Measurements from ENCODE around the gene ACIN1. TPM values are rescaled to one million over a fixed set of nuclear protein-coding genes. Genes with fewer than 3 reads are reported as not detected.
A peak's percentile ranks its signal among the peaks of the same experiment; 100 is the strongest.

The ACIN1 gene
- total RNA-seq (2014; rRNA removed; shearing (Covaris generic)): 143 and 164 TPM in 2 replicates

GRCh38 chr14:23094666-23095195, at the start of gene ACIN1:
Gene ACIN1 (minus strand): TSS chr14:23095136. CDS start chr14:23095112, 24 bp downstream.
- H3K27me3 ChIP-seq: no peaks in the 10 kb centered on the region
- peaks cover 2% of the 10 kb centered on the region; the same call in 1 of the 2 replicates for H3K4me1 ChIP-seq
- peak; percentile 85 to 91 for DNase-seq
- peaks cover 37% of the 10 kb centered on the region for H3K36me3 ChIP-seq
- peak within 1 kb of the TSS; percentile 92 for H3K27ac ChIP-seq
- peak within 1 kb of the TSS; percentile 94 for H3K4me3 ChIP-seq
- H3K9me3 ChIP-seq (replicated peaks): no peaks in the 10 kb centered on the region

- no peaks in the 10 kb centered on the region for H3K36me3 ChIP-seq
- DNase-seq: no peak
- no peak overlapping the region for H3K4me3 ChIP-seq
- H3K4me1 ChIP-seq: peaks cover 10% of the 10 kb centered on the region; the same call in 1 of the 2 replicates
- no peaks in the 10 kb centered on the region for H3K9me3 ChIP-seq (replicated peaks)
- H3K27me3 ChIP-seq: no peaks in the 10 kb centered on the region
- H3K27ac ChIP-seq: no peak overlapping the region
Measured at GRCh38 chr14:23143911-23144310, 49.0 kb upstream of the ACIN1 start.

GRCh38 chr14:23142826-23143225, 47.9 kb upstream of the ACIN1 start:
- H3K27me3 ChIP-seq: no peaks in the 10 kb centered on the region; the same call in 1 of the 2 replicates
- DNase-seq: no peak
- H3K9me3 ChIP-seq (replicated peaks): no peaks in the 10 kb centered on the region
- no peak overlapping the region for H3K27ac ChIP-seq
- peaks cover 10% of the 10 kb centered on the region; the same call in 1 of the 2 replicates for H3K4me1 ChIP-seq
- no peaks in the 10 kb centered on the region for H3K36me3 ChIP-seq
- H3K4me3 ChIP-seq: no peak overlapping the region

- H3K4me1 ChIP-seq: peaks cover 10% of the 10 kb centered on the region; the same call in 1 of the 2 replicates
- no peaks in the 10 kb centered on the region for H3K36me3 ChIP-seq
- H3K9me3 ChIP-seq (replicated peaks): no peaks in the 10 kb centered on the region
- DNase-seq: peak; percentile 60 to 70
- no peaks in the 10 kb centered on the region; the same call in 1 of the 2 replicates for H3K27me3 ChIP-seq
- H3K4me3 ChIP-seq: peak overlapping the region; percentile 13
- H3K27ac ChIP-seq: peak overlapping the region; percentile 5; the same call in 1 of the 2 replicates
Measured at GRCh38 chr14:23141706-23142444, 46.9 kb upstream of the ACIN1 start.

DNA sequence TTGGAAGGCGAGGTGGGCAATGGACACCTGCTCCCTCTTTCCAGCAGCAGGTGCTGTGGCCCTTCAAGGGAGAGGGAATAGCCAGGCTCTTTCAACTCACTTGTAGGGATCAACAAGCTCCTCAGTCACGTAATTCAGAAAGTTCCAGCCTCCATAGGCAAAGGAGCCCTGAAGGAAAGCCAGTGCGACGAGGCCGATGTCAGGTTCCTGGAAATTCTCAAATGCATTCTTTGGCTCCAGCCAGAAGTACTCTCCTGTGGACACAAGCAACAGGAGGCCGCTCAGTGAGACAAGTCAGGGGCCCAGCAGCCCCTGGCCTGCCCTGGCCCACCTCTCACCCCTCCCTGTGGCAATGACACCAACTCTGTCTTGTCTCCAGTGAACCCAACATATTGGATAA, 45.4 kb upstream of the ACIN1 start:
- Histone ChIP-seq H3K4me1 (peaks cover 10% of the 10 kb centered on the region; the same call in 1 of the 2 replicates), H3K36me3 (no peaks in the 10 kb centered on the region), H3K4me3 (no peak overlapping the region), H3K27me3 (peaks cover 9% of the 10 kb centered on the region; the same call in 1 of the 2 replicates), H3K27ac (no peak overlapping the region), H3K9me3 (replicated peaks) (no peaks in the 10 kb centered on the region)
- DNase-seq: no peak

DNA sequence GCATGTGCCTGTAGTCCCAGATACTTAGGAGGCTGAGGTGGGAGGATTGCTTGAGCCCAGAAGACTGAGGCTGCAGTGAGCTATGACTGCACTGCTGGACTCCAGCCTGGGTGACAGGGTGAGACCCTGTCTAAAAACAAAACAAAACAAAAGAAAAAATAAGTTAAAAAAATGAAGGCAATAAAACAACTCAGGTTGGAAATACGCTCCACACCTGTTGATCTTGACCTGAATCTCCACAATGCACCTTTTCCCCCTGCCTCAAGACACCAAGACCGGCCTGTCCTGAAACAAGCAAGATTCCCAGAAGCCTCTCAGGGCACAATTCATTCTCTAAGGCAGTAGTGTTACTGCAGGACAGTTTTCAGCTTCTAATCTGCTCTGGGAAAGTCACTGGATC, 44.9 kb upstream of the ACIN1 start:
- no peaks in the 10 kb centered on the region for H3K36me3 ChIP-seq
- no peak overlapping the region for H3K4me3 ChIP-seq
- H3K4me1 ChIP-seq: peaks cover 10% of the 10 kb centered on the region; the same call in 1 of the 2 replicates
- no peak overlapping the region for H3K27ac ChIP-seq
- DNase-seq: no peak
- H3K9me3 ChIP-seq (replicated peaks): no peaks in the 10 kb centered on the region
- H3K27me3 ChIP-seq: peaks cover 9% of the 10 kb centered on the region; the same call in 1 of the 2 replicates

DNA sequence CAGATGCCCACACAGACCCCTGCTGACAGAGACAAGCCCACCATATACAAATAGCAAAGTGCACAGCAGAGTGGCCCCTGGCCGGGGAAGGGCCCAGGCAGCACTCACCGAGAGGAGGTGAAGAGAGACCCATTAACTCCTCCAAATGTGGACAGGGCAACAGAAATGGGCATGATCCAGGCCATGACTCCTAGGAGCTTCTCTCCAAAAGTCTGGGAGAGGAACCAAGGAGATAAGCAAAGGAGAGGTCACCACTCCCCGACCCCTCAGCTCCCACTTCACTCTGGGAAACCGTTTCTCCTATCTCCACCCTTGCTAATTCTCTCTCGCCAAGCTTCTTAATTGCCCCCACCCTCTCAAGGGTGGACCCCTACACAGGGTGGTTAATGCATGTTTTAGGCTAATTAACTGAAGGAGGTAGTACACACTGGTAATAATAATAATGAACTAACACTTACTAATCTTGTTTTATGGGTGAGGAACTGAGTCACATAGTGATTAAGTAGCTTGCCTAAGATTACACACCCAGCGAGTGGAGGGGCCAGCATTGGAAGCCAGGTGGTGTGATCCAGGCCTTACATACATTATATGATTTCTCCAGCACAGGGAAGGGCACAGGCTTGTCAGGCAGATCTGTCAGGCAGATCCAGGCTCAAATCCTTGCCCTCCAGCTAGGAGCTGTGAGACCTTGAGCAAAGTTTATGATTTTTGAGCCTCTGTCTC, 43.0 kb upstream of the ACIN1 start:
- H3K4me3 ChIP-seq: no peak overlapping the region
- no peak for DNase-seq
- no peaks in the 10 kb centered on the region for H3K36me3 ChIP-seq
- peaks cover 9% of the 10 kb centered on the region; the same call in 1 of the 2 replicates for H3K27me3 ChIP-seq
- H3K9me3 ChIP-seq (replicated peaks): no peaks in the 10 kb centered on the region
- H3K27ac ChIP-seq: no peak overlapping the region
- H3K4me1 ChIP-seq: peaks cover 10% of the 10 kb centered on the region; the same call in 1 of the 2 replicates

DNA sequence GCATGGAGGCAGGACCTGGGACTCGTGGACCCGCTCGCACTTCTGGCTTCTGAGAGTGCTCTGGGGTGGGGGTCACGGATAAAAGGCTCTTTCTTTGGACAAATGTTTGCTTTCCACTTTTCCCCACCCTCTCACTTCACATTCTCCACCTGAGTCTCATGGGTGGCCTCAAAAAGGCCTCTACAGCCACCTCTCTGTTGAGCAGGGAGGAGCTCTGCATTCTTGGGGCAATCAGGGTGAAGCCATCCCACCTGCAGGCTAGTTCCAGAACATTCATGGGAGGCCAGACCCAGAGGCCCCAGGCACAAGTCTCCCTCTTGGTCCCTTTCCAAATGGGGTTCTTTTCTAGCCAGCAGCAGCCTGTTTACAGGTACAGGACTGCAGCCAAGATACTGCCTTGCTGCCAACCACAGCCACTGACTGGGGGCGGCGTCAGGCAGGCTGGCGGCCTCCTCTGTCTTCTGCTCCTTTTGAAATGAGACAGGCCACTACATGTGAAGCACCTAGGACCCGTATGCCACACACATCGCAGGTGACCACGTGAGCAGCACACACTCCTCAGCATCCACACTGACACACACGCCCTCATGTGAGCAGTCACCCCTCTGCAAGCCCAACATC, 42.4 kb upstream of the ACIN1 start:
- H3K27me3 ChIP-seq: peaks cover 9% of the 10 kb centered on the region; the same call in 1 of the 2 replicates
- H3K4me3 ChIP-seq: no peak overlapping the region
- peaks cover 10% of the 10 kb centered on the region; the same call in 1 of the 2 replicates for H3K4me1 ChIP-seq
- H3K36me3 ChIP-seq: no peaks in the 10 kb centered on the region
- no peak for DNase-seq
- no peak overlapping the region for H3K27ac ChIP-seq
- no peaks in the 10 kb centered on the region for H3K9me3 ChIP-seq (replicated peaks)

DNA sequence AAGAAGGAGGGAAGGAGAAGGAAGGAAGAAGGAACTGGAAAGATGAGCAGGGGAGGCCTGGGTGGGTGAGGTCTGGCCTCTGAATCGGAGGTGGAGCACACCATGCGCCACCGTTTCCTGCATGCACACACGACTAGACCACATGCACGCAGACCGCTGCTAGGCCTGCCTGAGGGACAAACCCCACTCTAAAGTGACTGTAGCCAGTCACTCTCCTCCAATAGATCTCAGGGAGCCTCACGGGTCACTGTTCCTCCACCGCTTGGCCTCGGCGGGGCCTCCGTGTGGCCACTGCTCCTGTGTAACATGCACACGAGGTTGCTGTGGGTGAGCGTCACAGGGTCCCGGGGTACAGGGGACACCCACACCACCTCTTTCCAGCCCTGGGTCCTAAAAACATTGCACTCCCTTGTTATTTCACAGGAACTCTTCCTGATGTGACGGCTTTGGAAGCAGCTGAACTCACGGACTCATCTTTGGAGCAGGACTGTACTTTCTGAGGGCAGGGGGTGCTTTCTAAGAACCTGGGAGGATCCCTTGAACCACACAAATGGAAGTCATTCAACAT, 41.7 kb upstream of the ACIN1 start:
- Histone ChIP-seq H3K4me1 (peaks cover 5% of the 10 kb centered on the region; the same call in 1 of the 2 replicates), H3K27me3 (peaks cover 9% of the 10 kb centered on the region; the same call in 1 of the 2 replicates), H3K36me3 (no peaks in the 10 kb centered on the region), H3K4me3 (no peak overlapping the region), H3K27ac (no peak overlapping the region), H3K9me3 (replicated peaks) (no peaks in the 10 kb centered on the region)
- no peak for DNase-seq

DNA sequence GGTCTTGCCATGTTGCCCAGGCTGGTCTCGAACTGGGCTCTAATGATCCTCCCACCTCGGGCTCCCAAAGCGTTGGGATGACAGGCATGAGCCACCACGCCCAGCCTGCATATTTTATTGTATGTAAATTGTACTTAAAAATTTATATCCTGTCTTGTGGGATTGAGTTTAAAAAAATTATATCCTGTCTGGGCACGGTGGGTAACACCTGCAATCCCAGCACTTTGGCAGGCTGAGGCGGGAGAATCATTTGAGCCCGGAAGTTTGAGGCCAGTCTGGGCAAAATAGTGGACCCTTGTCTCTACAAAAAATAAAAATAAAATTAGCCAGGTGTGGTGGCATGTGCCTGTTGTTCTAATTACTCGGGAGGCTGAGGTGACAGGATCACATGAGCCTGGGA, 38.0 kb upstream of the ACIN1 start:
- no peak for DNase-seq
- H3K4me1 ChIP-seq: no peaks in the 10 kb centered on the region
- no peak overlapping the region for H3K27ac ChIP-seq
- H3K36me3 ChIP-seq: no peaks in the 10 kb centered on the region
- no peaks in the 10 kb centered on the region for H3K9me3 ChIP-seq (replicated peaks)
- no peak overlapping the region for H3K4me3 ChIP-seq
- peaks cover 18% of the 10 kb centered on the region for H3K27me3 ChIP-seq

DNA sequence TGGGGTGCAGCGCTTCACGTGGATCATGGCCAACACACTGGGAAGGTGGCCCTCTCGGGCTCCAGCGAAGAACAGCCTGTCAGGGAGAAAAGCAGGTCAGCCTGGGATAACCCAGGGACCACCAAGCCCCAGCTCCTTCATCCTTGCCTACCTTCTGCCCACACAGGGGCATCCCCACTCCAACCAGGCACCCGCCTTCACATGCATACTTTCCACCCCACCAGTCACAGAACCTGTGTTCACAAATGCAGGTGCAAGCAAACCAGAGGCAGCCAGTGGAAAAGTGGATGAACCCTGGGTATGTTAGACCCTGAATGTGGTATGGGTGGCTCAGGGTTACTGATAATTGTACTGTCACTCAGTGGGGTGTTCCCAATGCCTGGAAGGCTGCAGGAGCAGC, 36.5 kb upstream of the ACIN1 start:
- H3K4me1 ChIP-seq: no peaks in the 10 kb centered on the region
- H3K9me3 ChIP-seq (replicated peaks): no peaks in the 10 kb centered on the region
- no peak overlapping the region for H3K27ac ChIP-seq
- DNase-seq: no peak
- no peak overlapping the region for H3K4me3 ChIP-seq
- peaks cover 28% of the 10 kb centered on the region for H3K27me3 ChIP-seq
- no peaks in the 10 kb centered on the region for H3K36me3 ChIP-seq

- no peak for DNase-seq
- no peaks in the 10 kb centered on the region for H3K4me1 ChIP-seq
- no peaks in the 10 kb centered on the region for H3K36me3 ChIP-seq
- no peak overlapping the region for H3K27ac ChIP-seq
- H3K9me3 ChIP-seq (replicated peaks): no peaks in the 10 kb centered on the region
- peaks cover 21% of the 10 kb centered on the region for H3K27me3 ChIP-seq
- H3K4me3 ChIP-seq: no peak overlapping the region
Measured at GRCh38 chr14:23130871-23131270, 35.9 kb upstream of the ACIN1 start.

DNA sequence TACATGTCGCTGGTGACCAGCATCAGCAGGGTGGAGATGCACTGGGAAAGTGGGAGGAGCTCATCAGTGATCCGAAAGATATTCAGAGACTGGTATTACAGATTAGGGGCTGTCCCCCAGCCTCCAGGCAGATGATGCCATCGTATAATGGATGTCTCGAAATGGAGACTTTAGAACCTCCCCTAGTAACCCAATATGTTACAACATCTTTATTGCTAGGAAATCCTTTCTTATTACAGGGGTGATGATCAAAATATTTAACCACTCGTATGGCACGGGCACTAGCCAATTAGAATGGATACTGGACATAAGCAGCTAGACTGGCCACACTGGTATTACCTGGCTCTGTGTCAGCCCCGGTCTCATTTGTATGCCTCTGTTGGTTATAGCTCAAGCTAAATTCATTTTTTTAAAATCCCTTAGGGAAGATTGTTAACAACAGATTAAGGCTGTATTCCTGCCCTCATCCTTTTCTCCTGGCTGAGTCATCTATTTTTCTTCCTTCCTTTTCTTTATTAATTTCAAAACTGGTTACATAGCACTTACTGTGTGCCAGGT, 34.9 kb upstream of the ACIN1 start:
- Histone ChIP-seq H3K4me3 (no peak overlapping the region), H3K4me1 (no peaks in the 10 kb centered on the region), H3K36me3 (no peaks in the 10 kb centered on the region), H3K27ac (no peak overlapping the region), H3K27me3 (peaks cover 21% of the 10 kb centered on the region), H3K9me3 (replicated peaks) (no peaks in the 10 kb centered on the region)
- no peak for DNase-seq

All from SJCRH30 (cell line).